Chondrocyte (in vitro differentiated cells): Measurements from ENCODE around the gene WDR59. TPM values are rescaled to one million over a fixed set of nuclear protein-coding genes. Genes with fewer than 3 reads are reported as not detected.
A peak's percentile ranks its signal among the peaks of the same experiment; 100 is the strongest.

ENCODE experiments used
- DNase-seq: peaks from one replicate; pipeline ENCODE4 v3.0.0; 2021; ENCODE audit warnings: mixed read lengths, low spot score
- H3K27ac Mint-ChIP-seq: one replicate; pipeline ENCODE4 v1.8.0; 2021; ENCODE audit warnings: mild to moderate bottlenecking, moderate library complexity, mixed read lengths; ENCODE audit not compliant: unreplicated experiment
- H3K27me3 Mint-ChIP-seq: 2 replicates; pipeline ENCODE4 v1.8.0; 2021; ENCODE audit warnings: low read depth, mixed read lengths
- H3K36me3 Mint-ChIP-seq: 2 replicates; pipeline ENCODE4 v1.8.0; 2021; ENCODE audit warnings: low read depth, mixed read lengths
- H3K4me1 Mint-ChIP-seq: 2 replicates; pipeline ENCODE4 v1.8.0; 2021; ENCODE audit warnings: low read depth, mild to moderate bottlenecking, mixed read lengths
- H3K4me3 Mint-ChIP-seq: one replicate; pipeline ENCODE4 v1.8.0; 2021; ENCODE audit warnings: mild to moderate bottlenecking, moderate library complexity, mixed read lengths; ENCODE audit not compliant: unreplicated experiment
- H3K9me3 Mint-ChIP-seq: 2 replicates; pipeline ENCODE4 v1.8.0; 2021; ENCODE audit warnings: low read depth, mixed read lengths
- CTCF ChIP-seq: fragments of 200-600 bp; sonication (generic); IDR thresholded peaks from 2 replicates; pipeline ENCODE4 v1.5.0; 2021; ENCODE audit warnings: antibody characterized with exemption, mild to moderate bottlenecking, moderate library complexity
- total RNA-seq: library from RNA; stranded (reverse); gene quantifications from 3 replicates; pipeline ENCODE4 v1.2.1, GENCODE V29; 2021

The WDR59 gene
- total RNA-seq, 1 donor from 2014 or later, result 36.8 TPM

GRCh38 chr16:74936902-74937560 is 47.9 kb downstream of the WDR59 start:
- DNase-seq, result no peak
- no peaks in the 10 kb centered on the region for H3K27me3 Mint-ChIP-seq
- peak overlapping the region; percentile 52 for H3K27ac Mint-ChIP-seq
- peaks cover 15% of the 10 kb centered on the region for H3K36me3 Mint-ChIP-seq
- no peak overlapping the region for H3K4me3 Mint-ChIP-seq
- peaks cover 4% of the 10 kb centered on the region for H3K4me1 Mint-ChIP-seq
- TF ChIP-seq CTCF, result no peak
- H3K9me3 Mint-ChIP-seq, result no peaks in the 10 kb centered on the region

GRCh38 chr16:74931445-74931844 is 53.5 kb downstream of the WDR59 start:
- H3K36me3 Mint-ChIP-seq, result peaks cover 11% of the 10 kb centered on the region
- no peaks in the 10 kb centered on the region for H3K4me1 Mint-ChIP-seq
- H3K9me3 Mint-ChIP-seq, result no peaks in the 10 kb centered on the region
- no peak overlapping the region for H3K27ac Mint-ChIP-seq
- TF ChIP-seq CTCF, result no peak
- DNase-seq, result no peak
- no peak overlapping the region for H3K4me3 Mint-ChIP-seq
- no peaks in the 10 kb centered on the region for H3K27me3 Mint-ChIP-seq

GRCh38 chr16:74929636-74930035 is 55.3 kb downstream of the WDR59 start:
- peaks cover 13% of the 10 kb centered on the region for H3K36me3 Mint-ChIP-seq
- no peaks in the 10 kb centered on the region for H3K9me3 Mint-ChIP-seq
- no peak overlapping the region for H3K4me3 Mint-ChIP-seq
- H3K27ac Mint-ChIP-seq, result no peak overlapping the region
- no peak for TF ChIP-seq CTCF
- no peak for DNase-seq
- no peaks in the 10 kb centered on the region for H3K4me1 Mint-ChIP-seq
- H3K27me3 Mint-ChIP-seq, result no peaks in the 10 kb centered on the region

GRCh38 chr16:74926805-74927204 is 58.1 kb downstream of the WDR59 start:
- no peaks in the 10 kb centered on the region for H3K27me3 Mint-ChIP-seq
- no peak for DNase-seq
- no peaks in the 10 kb centered on the region for H3K9me3 Mint-ChIP-seq
- peaks cover 6% of the 10 kb centered on the region for H3K4me1 Mint-ChIP-seq
- TF ChIP-seq CTCF, result no peak
- H3K4me3 Mint-ChIP-seq, result no peak overlapping the region
- H3K27ac Mint-ChIP-seq, result no peak overlapping the region
- H3K36me3 Mint-ChIP-seq, result peaks cover 11% of the 10 kb centered on the region

GRCh38 chr16:74923766-74924460 is 61.0 kb downstream of the WDR59 start:
- peaks cover 18% of the 10 kb centered on the region for H3K36me3 Mint-ChIP-seq
- TF ChIP-seq CTCF, result no peak
- H3K4me3 Mint-ChIP-seq, result no peak overlapping the region
- no peak overlapping the region for H3K27ac Mint-ChIP-seq
- peaks cover 6% of the 10 kb centered on the region for H3K4me1 Mint-ChIP-seq
- no peaks in the 10 kb centered on the region for H3K27me3 Mint-ChIP-seq
- no peak for DNase-seq
- no peaks in the 10 kb centered on the region for H3K9me3 Mint-ChIP-seq
